Psoas muscle (tissue), 8 donors: ENCODE measurements around the gene GAPVD1. TPM values are rescaled to one million over a fixed set of nuclear protein-coding genes. Genes with fewer than 3 reads are reported as not detected.
"Not testable (repeated sequence)": the region's sequence is repeated elsewhere in the genome, so short reads cannot be mapped to it uniquely, and the experiment has no call there.

Source experiments
- ATAC-seq, 4 donors: fragments of 200-7000 bp; cut with Tn5 transposase; one replicate each; pipeline ENCODE4 v1.9.1; 2020; ENCODE audit warnings: moderate library complexity in 3 of 4, mild to moderate bottlenecking in 2 of 4
- DNase-seq, 2 donors: peaks; one replicate each; pipeline ENCODE4 v3.0.0-alpha.2; 2020
- H3K27ac ChIP-seq: fragments of 200-600 bp; one replicate; pipeline ENCODE4 v1.8.0; 2022
- H3K27me3 ChIP-seq, 3 donors: fragments of 200-600 bp in 1 of 3; one replicate each; pipeline versions ENCODE4 v1.6.1 to v1.8.0; 2013 to 2022; ENCODE audit warnings: low read length in 2 of 3, mild to moderate bottlenecking in 2 of 3, moderate library complexity in 1 of 3; ENCODE audit not compliant: insufficient read depth in 3 of 3
- H3K36me3 ChIP-seq, 2 donors: fragments of 200-600 bp in 1 of 2; one replicate each; pipeline versions ENCODE4 v1.6.1 to v1.8.0; 2013 to 2022; ENCODE audit warnings: low read depth in 1 of 2, mild to moderate bottlenecking in 1 of 2, moderate library complexity in 1 of 2; ENCODE audit not compliant: insufficient read depth in 1 of 2
- H3K4me1 ChIP-seq: fragments of 200-600 bp; one replicate; pipeline ENCODE4 v1.8.0; 2022
- H3K4me3 ChIP-seq: fragments of 200-600 bp; one replicate; pipeline ENCODE4 v1.8.0; 2022; ENCODE audit warnings: mild to moderate bottlenecking
- H3K9me3 ChIP-seq: fragments of 200-600 bp; one replicate; pipeline ENCODE4 v1.8.0; 2022
- WGBS, 3 donors: extraction: QIAGEN DNeasy Blood & Tissue Kit; methylation state at CpG; one replicate each; pipeline versions ENCODE4 v1.1.6 to v1.1.7; 2013; 5-methylcytosine and 5-hydroxymethylcytosine counted together
- intact Hi-C, 2 donors: fragments of 100-400 bp; cut with DNase I; formaldehyde crosslinking; loops; one replicate each; pipeline versions ENCODE4 v1.11.0 to v1.14.2; 2022
- polyA plus RNA-seq, 3 donors: library from polyadenylated mRNA; stranded (reverse); fragments of 200-250 nt; gene quantifications; one replicate each; pipeline ENCODE4 v1.2.3, GENCODE V29; 2013
- total RNA-seq, 4 donors: library from RNA; stranded (reverse); fragmentation: NEBNext Ultra II Directional in 2 of 4; extraction: Animal tissue kit (Norgen Biotek cat#: 25700) in 2 of 4; gene quantifications; one replicate each; pipeline versions ENCODE4 v1.2.1 to v1.2.4, GENCODE V29; 2021 to 2023
- TF ChIP-seq, protein P1 (sequence below): fragments of 200-600 bp; IDR thresholded peaks from one replicate; pipeline ENCODE4 v1.8.0; 2022; ENCODE audit warnings: antibody characterized with exemption
- donor health status: healthy with polysubstance abuse.
- donor health status: DM: no; HTN: no; CAD: no; lungs with moderate emphysema.
- donor health status: Bipolar disorder and iron deficiency.
- donor health status: healthy.
- donor health status: DM: yes; HTN: yes; CAD: no.
- donor health status: DM: no; HTN: no; CAD: no.
- donor health status: DM: no; HTN: no; CAD: no.
- donor health status: DM: yes; HTN: yes; CAD: no.

GAPVD1 gene
- total and polyA plus RNA-seq, 7 donors = 9.7 to 49.3 (median 33.0) TPM

DNA sequence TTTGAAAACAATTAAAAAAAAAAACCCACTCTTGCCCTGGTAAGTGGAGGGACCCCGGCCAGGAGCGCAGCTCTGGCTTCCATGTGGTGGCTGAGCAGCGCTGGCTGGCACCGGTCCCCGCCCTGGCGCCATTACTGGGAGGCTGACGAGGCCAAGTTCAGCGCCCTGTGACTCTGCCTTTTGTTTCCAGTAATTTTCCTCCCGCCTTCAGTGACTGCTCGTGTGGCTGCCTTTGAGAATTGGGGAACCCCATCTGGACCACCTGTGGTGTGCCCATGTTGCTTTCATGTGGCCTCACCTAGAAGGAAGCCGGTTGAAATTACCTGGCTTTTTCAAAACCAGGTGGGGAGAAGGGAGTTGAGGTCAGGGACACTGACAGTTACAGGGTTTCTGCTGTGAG, 136.1 kb downstream of the GAPVD1 start:
- Histone ChIP-seq H3K27me3 (no peaks in the 10 kb centered on the region), H3K4me3 (no peak overlapping the region), H3K4me1 (no peaks in the 10 kb centered on the region), H3K27ac (no peak overlapping the region), H3K36me3 (no peaks in the 10 kb centered on the region), H3K9me3 (no peaks in the 10 kb centered on the region)
- TF ChIP-seq, protein P1, sequence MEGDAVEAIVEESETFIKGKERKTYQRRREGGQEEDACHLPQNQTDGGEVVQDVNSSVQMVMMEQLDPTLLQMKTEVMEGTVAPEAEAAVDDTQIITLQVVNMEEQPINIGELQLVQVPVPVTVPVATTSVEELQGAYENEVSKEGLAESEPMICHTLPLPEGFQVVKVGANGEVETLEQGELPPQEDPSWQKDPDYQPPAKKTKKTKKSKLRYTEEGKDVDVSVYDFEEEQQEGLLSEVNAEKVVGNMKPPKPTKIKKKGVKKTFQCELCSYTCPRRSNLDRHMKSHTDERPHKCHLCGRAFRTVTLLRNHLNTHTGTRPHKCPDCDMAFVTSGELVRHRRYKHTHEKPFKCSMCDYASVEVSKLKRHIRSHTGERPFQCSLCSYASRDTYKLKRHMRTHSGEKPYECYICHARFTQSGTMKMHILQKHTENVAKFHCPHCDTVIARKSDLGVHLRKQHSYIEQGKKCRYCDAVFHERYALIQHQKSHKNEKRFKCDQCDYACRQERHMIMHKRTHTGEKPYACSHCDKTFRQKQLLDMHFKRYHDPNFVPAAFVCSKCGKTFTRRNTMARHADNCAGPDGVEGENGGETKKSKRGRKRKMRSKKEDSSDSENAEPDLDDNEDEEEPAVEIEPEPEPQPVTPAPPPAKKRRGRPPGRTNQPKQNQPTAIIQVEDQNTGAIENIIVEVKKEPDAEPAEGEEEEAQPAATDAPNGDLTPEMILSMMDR = no peak
- intact Hi-C loops = no loop called here
- ATAC-seq (no peak), DNase-seq (no peak)
- WGBS, 3 donors = 41 to 68% (median 52%) methylated on average over 11 of the region's 11 CpGs

DNA sequence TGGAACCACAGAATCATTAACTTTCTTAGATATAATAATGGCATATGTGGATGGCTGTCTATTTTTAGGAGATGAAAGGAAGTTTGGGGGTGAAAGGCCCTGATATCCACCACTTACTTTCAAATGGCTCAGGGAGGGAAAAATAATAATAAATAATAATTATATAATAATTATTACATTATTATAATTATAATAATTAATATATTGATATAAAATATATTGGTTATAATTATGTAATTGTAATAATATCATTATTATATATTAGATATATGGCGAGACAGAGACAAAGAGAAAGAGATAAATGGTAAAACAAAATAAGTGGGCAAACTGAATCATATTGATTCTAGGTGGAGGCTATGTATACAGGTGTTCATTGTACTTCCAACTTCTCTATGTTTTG, 136.6 kb downstream of the GAPVD1 start:
- Histone ChIP-seq H3K4me1 (no peaks in the 10 kb centered on the region), H3K9me3 (no peaks in the 10 kb centered on the region), H3K27me3 (no peaks in the 10 kb centered on the region), H3K36me3 (no peaks in the 10 kb centered on the region), H3K27ac (no peak overlapping the region), H3K4me3 (no peak overlapping the region)
- intact Hi-C loops = no loop called here
- ATAC-seq = no peak
- DNase-seq = no peak
- TF ChIP-seq, protein P1 = no peak
- WGBS, 3 donors = 97 to 98% (median 98%) methylated on average over 1 of the region's 1 CpG

DNA sequence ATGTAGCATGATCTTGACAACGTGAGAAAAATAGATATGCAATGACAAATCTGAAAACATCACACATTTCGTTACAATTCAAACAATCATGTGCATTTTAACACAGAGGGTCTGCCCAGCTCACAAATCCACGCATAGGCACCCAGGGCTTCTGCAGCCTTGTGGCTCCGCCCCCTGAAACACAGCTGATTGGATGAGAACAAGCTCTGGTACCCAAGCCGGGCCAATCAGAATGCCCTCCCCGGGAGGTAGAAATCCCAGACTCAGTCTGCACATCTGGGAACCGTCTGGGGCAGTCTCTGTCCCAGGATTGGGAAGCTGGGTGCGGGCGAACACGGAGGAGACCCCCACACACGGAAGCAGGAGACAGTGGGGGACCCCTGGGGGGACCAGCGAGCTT, 137.5 kb downstream of the GAPVD1 start:
- WGBS, 3 donors = 91 to 92% (median 91%) methylated on average over 12 of the region's 12 CpGs
- Histone ChIP-seq H3K36me3 (no peaks in the 10 kb centered on the region), H3K9me3 (no peaks in the 10 kb centered on the region), H3K4me1 (no peaks in the 10 kb centered on the region), H3K27ac (no peak overlapping the region), H3K4me3 (no peak overlapping the region), H3K27me3 (no peaks in the 10 kb centered on the region)
- no peak for ATAC-seq
- intact Hi-C loops = no loop called here
- no peak for DNase-seq
- TF ChIP-seq, protein P1 = no peak

DNA sequence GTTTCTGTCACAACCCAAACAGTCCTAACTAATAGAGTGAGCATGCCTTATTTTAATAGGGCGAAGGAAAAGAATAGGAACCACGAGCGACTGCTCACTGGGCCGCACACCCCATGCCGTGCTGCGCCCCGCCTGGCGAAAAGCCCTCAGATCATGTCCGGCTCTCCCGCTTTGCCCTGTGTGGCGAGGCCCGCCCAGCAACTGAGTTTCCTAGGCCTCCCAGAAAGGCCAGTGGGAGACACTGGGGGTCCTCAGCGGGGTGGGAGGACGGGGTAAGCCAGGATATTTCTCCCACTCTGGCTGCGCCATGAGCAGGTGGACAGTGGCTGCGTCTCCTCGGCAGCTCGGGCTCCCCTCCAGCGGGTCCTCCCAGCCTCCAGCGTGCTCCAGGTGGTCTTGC, 138.0 kb downstream of the GAPVD1 start:
- Histone ChIP-seq H3K9me3 (no peaks in the 10 kb centered on the region), H3K36me3 (no peaks in the 10 kb centered on the region), H3K27ac (no peak overlapping the region), H3K4me3 (no peak overlapping the region), H3K4me1 (no peaks in the 10 kb centered on the region), H3K27me3 (no peaks in the 10 kb centered on the region)
- 88 to 93% (median 89%) methylated on average over 20 of the region's 20 CpGs for WGBS, 3 donors
- no peak for ATAC-seq
- TF ChIP-seq, protein P1 = no peak
- DNase-seq = no peak
- intact Hi-C loops = loop anchor here in 1 of 2 donors (10.0 kb wide), 1 partner anchor 235 kb away; no protein-coding TSS in a partner anchor

DNA sequence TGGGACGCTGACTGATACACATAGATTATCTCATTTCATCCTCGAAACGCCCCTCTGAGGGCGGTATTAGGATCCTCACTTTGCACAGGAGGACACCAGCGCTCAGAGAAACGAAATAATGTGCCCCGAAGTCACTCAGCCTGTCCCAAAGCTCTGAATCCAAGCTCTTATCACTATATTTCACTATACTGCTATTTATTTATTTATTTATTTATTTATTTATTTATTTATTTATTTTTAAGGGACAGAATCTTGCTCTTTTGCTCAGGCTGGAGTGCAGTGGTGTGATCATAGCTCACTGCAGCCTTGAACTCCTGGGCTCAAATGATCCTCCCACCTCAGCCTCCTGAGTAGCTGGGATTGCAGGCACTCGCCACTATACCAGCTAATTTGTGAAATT, 138.6 kb downstream of the GAPVD1 start:
- intact Hi-C loops = loop anchor here in 1 of 2 donors (10.0 kb wide), 1 partner anchor 235 kb away; no protein-coding TSS in a partner anchor
- DNase-seq, ATAC-seq, H3K27me3 ChIP-seq, H3K36me3 ChIP-seq, H3K4me1 ChIP-seq, H3K9me3 ChIP-seq, H3K27ac ChIP-seq, H3K4me3 ChIP-seq: not testable (repeated sequence)
- WGBS, 3 donors = 90 to 93% (median 93%) methylated on average over 8 of the region's 8 CpGs
